GM21529 (cell line): ENCODE measurements around the gene TMEM161B.
"Not testable (repeated sequence)": the region's sequence is repeated elsewhere in the genome, so short reads cannot be mapped to it uniquely, and the experiment has no call there.

Source experiments
- ATAC-seq: cut with Tn5 transposase; IDR thresholded peaks from one replicate; pipeline ENCODE4 v1.9.1; 2021; ENCODE audit not compliant: unreplicated experiment

The TMEM161B gene

GRCh38 chr5:88188458-88189132 is 80.0 kb downstream of the TMEM161B start:
- no peak for ATAC-seq

- ATAC-seq, result no peak
Measured at GRCh38 chr5:88183255-88183654, 85.4 kb downstream of the TMEM161B start.

GRCh38 chr5:88177486-88177885 is 91.2 kb downstream of the TMEM161B start:
- not testable (repeated sequence) for ATAC-seq

GRCh38 chr5:88172847-88173758 is 95.5 kb downstream of the TMEM161B start:
- ATAC-seq, result no peak

- ATAC-seq, result no peak
Measured at GRCh38 chr5:88159591-88159990, 109.1 kb downstream of the TMEM161B start.

GRCh38 chr5:88158056-88158455 is 110.6 kb downstream of the TMEM161B start:
- no peak for ATAC-seq

GRCh38 chr5:88154891-88155290 is 113.8 kb downstream of the TMEM161B start:
- no peak for ATAC-seq

- ATAC-seq, result no peak
Measured at GRCh38 chr5:88150747-88151146, 117.9 kb downstream of the TMEM161B start.

GRCh38 chr5:88145611-88146467 is 122.8 kb downstream of the TMEM161B start:
- ATAC-seq, result no peak

- no peak for ATAC-seq
Measured at GRCh38 chr5:88145221-88145610, 123.4 kb downstream of the TMEM161B start.
